Glomerular visceral epithelial cell (primary cell): ENCODE data around the gene OR7D2.
A peak's percentile ranks its signal among the peaks of the same experiment; 100 is the strongest.
"Not testable (repeated sequence)": the region's sequence is repeated elsewhere in the genome, so short reads cannot be mapped to it uniquely, and the experiment has no call there.

ENCODE experiments used
- DNase-seq: peaks from one replicate; pipeline ENCODE4 v3.0.0-alpha.2; 2016; ENCODE audit errors: extremely low spot score

OR7D2 gene

GRCh38 chr19:9178901-9179300 lies at the start of gene OR7D2:
TSS of gene OR7D2 (plus strand) at chr19:9178979. CDS start at chr19:9185782, 6,803 bp downstream.
- no peak for DNase-seq

- DNase-seq = no peak
Observed at GRCh38 chr19:9130965-9131364, 47.8 kb upstream of the OR7D2 start.

- DNase-seq = no peak
Observed at GRCh38 chr19:9132422-9132821, 46.4 kb upstream of the OR7D2 start.

GRCh38 chr19:9139609-9140158 lies 39.1 kb upstream of the OR7D2 start:
- no peak for DNase-seq

GRCh38 chr19:9140159-9140874 lies 38.5 kb upstream of the OR7D2 start, which contains the start of gene ZNF317:
TSS of gene ZNF317 (plus strand) at chr19:9140397. CDS start at chr19:9156017, 15,620 bp downstream.
- DNase-seq = peak; percentile 88

GRCh38 chr19:9144920-9145319 lies 33.9 kb upstream of the OR7D2 start:
- DNase-seq = no peak

- no peak for DNase-seq
Observed at GRCh38 chr19:9146882-9147281, 31.9 kb upstream of the OR7D2 start.

- no peak for DNase-seq
Observed at GRCh38 chr19:9148697-9149096, 30.1 kb upstream of the OR7D2 start.

- no peak for DNase-seq
Observed at GRCh38 chr19:9149997-9150396, 28.8 kb upstream of the OR7D2 start.

GRCh38 chr19:9150650-9151049 lies 28.1 kb upstream of the OR7D2 start:
- DNase-seq = no peak

- DNase-seq = no peak
Observed at GRCh38 chr19:9151367-9151766, 27.4 kb upstream of the OR7D2 start.

- DNase-seq = no peak
Observed at GRCh38 chr19:9155591-9155990, 23.2 kb upstream of the OR7D2 start.

- no peak for DNase-seq
Observed at GRCh38 chr19:9156304-9156703, 22.5 kb upstream of the OR7D2 start.

GRCh38 chr19:9159891-9160290 lies 18.9 kb upstream of the OR7D2 start:
- DNase-seq = no peak

GRCh38 chr19:9161427-9161826 lies 17.4 kb upstream of the OR7D2 start:
- no peak for DNase-seq

- no peak for DNase-seq
Observed at GRCh38 chr19:9165261-9165660, 13.5 kb upstream of the OR7D2 start.

GRCh38 chr19:9166846-9167245 lies 11.9 kb upstream of the OR7D2 start:
- no peak for DNase-seq

- DNase-seq = no peak
Observed at GRCh38 chr19:9171393-9171991, 7.3 kb upstream of the OR7D2 start.

- DNase-seq = no peak
Observed at GRCh38 chr19:9175326-9175725, 3.5 kb upstream of the OR7D2 start.

GRCh38 chr19:9183000-9183399 lies 4.2 kb downstream of the OR7D2 start:
- no peak for DNase-seq

- no peak for DNase-seq
Observed at GRCh38 chr19:9187191-9187590, 8.4 kb downstream of the OR7D2 start.

GRCh38 chr19:9189535-9189934 lies 10.8 kb downstream of the OR7D2 start:
- DNase-seq = no peak

GRCh38 chr19:9198044-9198443 lies 19.3 kb downstream of the OR7D2 start:
- not testable (repeated sequence) for DNase-seq
